NCI-H2107 (cell line): ENCODE data around the gene TCF21.

ENCODE experiments used
- DNase-seq: peaks from one replicate; lab custom pipeline; 2025; lab: John Stamatoyannopoulos, UW

Gene TCF21

GRCh38 chr6:133889557-133890403, 867 bp downstream of the TCF21 start:
- DNase-seq: no peak

GRCh38 chr6:133890711-133891148, 1.8 kb downstream of the TCF21 start:
- DNase-seq: no peak

- DNase-seq: no peak
Measured at GRCh38 chr6:133891149-133891926, 2.4 kb downstream of the TCF21 start.

GRCh38 chr6:133891927-133892812, 3.3 kb downstream of the TCF21 start:
- no peak for DNase-seq

- DNase-seq: no peak
Measured at GRCh38 chr6:133892813-133893691, 4.1 kb downstream of the TCF21 start.

- DNase-seq: no peak
Measured at GRCh38 chr6:133893946-133894345, 5.0 kb downstream of the TCF21 start.

- DNase-seq: no peak
Measured at GRCh38 chr6:133894369-133894768, 5.5 kb downstream of the TCF21 start.

GRCh38 chr6:133894795-133895358, 6.0 kb downstream of the TCF21 start:
- no peak for DNase-seq

GRCh38 chr6:133895573-133896343, 6.8 kb downstream of the TCF21 start:
- no peak for DNase-seq

GRCh38 chr6:133896344-133896721, 7.4 kb downstream of the TCF21 start:
- DNase-seq: no peak

GRCh38 chr6:133898263-133898662, 9.3 kb downstream of the TCF21 start:
- DNase-seq: no peak

- no peak for DNase-seq
Measured at GRCh38 chr6:133899556-133899955, 10.6 kb downstream of the TCF21 start.

GRCh38 chr6:133903855-133904254, 14.9 kb downstream of the TCF21 start:
- no peak for DNase-seq

GRCh38 chr6:133906050-133906449, 17.1 kb downstream of the TCF21 start:
- DNase-seq: no peak

GRCh38 chr6:133916650-133917151, 27.8 kb downstream of the TCF21 start:
- peak; percentile 82 for DNase-seq

GRCh38 chr6:133917781-133918180, 28.9 kb downstream of the TCF21 start:
- DNase-seq: no peak

- DNase-seq: no peak
Measured at GRCh38 chr6:133918208-133918930, 29.5 kb downstream of the TCF21 start.

- no peak for DNase-seq
Measured at GRCh38 chr6:133919362-133919761, 30.4 kb downstream of the TCF21 start.

- peak; percentile 75 for DNase-seq
Measured at GRCh38 chr6:133921249-133921859, 32.4 kb downstream of the TCF21 start.
